HEK293T (cell line): ENCODE results near the gene S100A11.

Experiments used
- CTCF ChIA-PET: fragments of 350-600 bp; formaldehyde crosslinking; extraction: SDS; loops from one replicate; lab custom pipeline; 2021; ENCODE audit warnings: antibody characterized with exemption, inconsistent platforms; lab: Yijun Ruan, JAX
- POLR2A ChIA-PET: fragments of 350-600 bp; formaldehyde crosslinking; extraction: SDS; loops from one replicate; lab custom pipeline; 2020; ENCODE audit warnings: antibody characterized with exemption, inconsistent platforms; lab: Yijun Ruan, JAX
- DNase-seq: peaks from one replicate; pipeline ENCODE4 v3.0.0; 2012; ENCODE audit warnings: mixed read lengths; ENCODE audit errors: extremely low spot score
- ARNT ChIP-seq: fragments of 450-650 bp; IDR thresholded peaks from 2 replicates; pipeline ENCODE4 v1.6.1; 2017; ENCODE audit warnings: mild to moderate bottlenecking
- BHLHE40 ChIP-seq: fragments of 450-650 bp; IDR thresholded peaks from 2 replicates; pipeline ENCODE4 v1.6.1; 2016; ENCODE audit warnings: mild to moderate bottlenecking, moderate library complexity, borderline replicate concordance
- CTBP1 ChIP-seq: fragments of 450-650 bp; IDR thresholded peaks from 2 replicates; pipeline ENCODE4 v1.6.1; 2016; ENCODE audit warnings: borderline replicate concordance
- ELF4 ChIP-seq: fragments of 450-650 bp; IDR thresholded peaks from 2 replicates; pipeline ENCODE4 v1.6.1; 2017; ENCODE audit warnings: antibody characterized with exemption
- FOXA1 ChIP-seq: fragments of 450-650 bp; IDR thresholded peaks from 2 replicates; pipeline ENCODE4 v1.6.1; 2016; ENCODE audit warnings: mild to moderate bottlenecking
- FOXK2 ChIP-seq: fragments of 450-650 bp; IDR thresholded peaks from 2 replicates; pipeline ENCODE4 v1.6.1; 2016; ENCODE audit warnings: mild to moderate bottlenecking
- FOXM1 ChIP-seq: fragments of 450-650 bp; IDR thresholded peaks from 2 replicates; pipeline ENCODE4 v1.6.1; 2017; ENCODE audit warnings: mild to moderate bottlenecking, borderline replicate concordance
- HDGF ChIP-seq: fragments of 450-650 bp; IDR thresholded peaks from 2 replicates; pipeline ENCODE4 v1.6.1; 2017; ENCODE audit warnings: antibody characterized with exemption, borderline replicate concordance
- L3MBTL2 ChIP-seq: fragments of 450-650 bp; conservative IDR thresholded peaks from 2 replicates; pipeline ENCODE4 v1.6.1; 2016; ENCODE audit warnings: mild to moderate bottlenecking
- LEF1 ChIP-seq: fragments of 450-650 bp; IDR thresholded peaks from 2 replicates; pipeline ENCODE4 v1.6.1; 2017; ENCODE audit warnings: mild to moderate bottlenecking, borderline replicate concordance
- NFRKB ChIP-seq: fragments of 450-650 bp; IDR thresholded peaks from 2 replicates; pipeline ENCODE4 v1.6.1; 2016; ENCODE audit warnings: mild to moderate bottlenecking, moderate library complexity
- SP1 ChIP-seq: fragments of 450-650 bp; IDR thresholded peaks from 2 replicates; pipeline ENCODE4 v1.6.1; 2017
- SUZ12 ChIP-seq: fragments of 450-650 bp; IDR thresholded peaks from 2 replicates; pipeline ENCODE4 v1.6.1; 2016; ENCODE audit warnings: mild to moderate bottlenecking
- TARDBP ChIP-seq: fragments of 450-650 bp; IDR thresholded peaks from 2 replicates; pipeline ENCODE4 v1.6.1; 2016
- ZNF384 ChIP-seq: fragments of 450-650 bp; IDR thresholded peaks from 2 replicates; pipeline ENCODE4 v1.6.1; 2016
- TF ChIP-seq, protein P1 (sequence below): fragments of 450-650 bp; IDR thresholded peaks from 2 replicates; pipeline ENCODE4 v1.6.1; 2016

The S100A11 gene

GRCh38 chr1:152035539-152036266, 1.1 kb downstream of the S100A11 start:
- TF ChIP-seq SUZ12 (no peak), TARDBP (no peak), ZNF384 (no peak), SP1 (no peak), NFRKB (no peak), FOXM1 (no peak), BHLHE40 (no peak), FOXA1 (no peak), LEF1 (no peak), FOXK2 (no peak), CTBP1 (no peak), ARNT (no peak), HDGF (no peak), ELF4 (no peak), L3MBTL2 (no peak)
- TF ChIP-seq, protein P1, sequence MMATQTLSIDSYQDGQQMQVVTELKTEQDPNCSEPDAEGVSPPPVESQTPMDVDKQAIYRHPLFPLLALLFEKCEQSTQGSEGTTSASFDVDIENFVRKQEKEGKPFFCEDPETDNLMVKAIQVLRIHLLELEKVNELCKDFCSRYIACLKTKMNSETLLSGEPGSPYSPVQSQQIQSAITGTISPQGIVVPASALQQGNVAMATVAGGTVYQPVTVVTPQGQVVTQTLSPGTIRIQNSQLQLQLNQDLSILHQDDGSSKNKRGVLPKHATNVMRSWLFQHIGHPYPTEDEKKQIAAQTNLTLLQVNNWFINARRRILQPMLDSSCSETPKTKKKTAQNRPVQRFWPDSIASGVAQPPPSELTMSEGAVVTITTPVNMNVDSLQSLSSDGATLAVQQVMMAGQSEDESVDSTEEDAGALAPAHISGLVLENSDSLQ, result no peak
- CTCF ChIA-PET, result interaction anchor here (1.2 to 2.7 kb wide), 4 partner anchors 11 to 423 kb away, joined by 5 to 21 read pairs (median 6); no protein-coding TSS in a partner anchor
- POLR2A ChIA-PET, result interaction anchor here (1.1 to 3.9 kb wide), 5 partner anchors 12 to 74 kb away, joined by 3 to 23 read pairs (median 16); partner anchors contain the start of gene S100A10
- peak; percentile 42 for DNase-seq

- TF ChIP-seq LEF1 (no peak), ARNT (no peak)
- TF ChIP-seq, protein P1, result peak; percentile 96
- POLR2A ChIA-PET, result interaction anchor here (0.7 to 3.9 kb wide), 8 partner anchors 13 to 126 kb away, joined by 3 to 23 read pairs (median 4); partner anchors contain the start of gene THEM4
- peak; percentile 79 for DNase-seq
- CTCF ChIA-PET, result interaction anchor here (0.6 to 2.7 kb wide), 22 partner anchors 10 to 466 kb away, joined by 3 to 21 read pairs (median 4); no protein-coding TSS in a partner anchor
These were observed 1.9 kb downstream of the S100A11 start for GRCh38 chr1:152034654-152035538.

- DNase-seq, result no peak
- ChIA-PET CTCF (interaction anchor here (0.6 to 2.7 kb wide), 19 partner anchors 9 to 466 kb away, joined by 3 to 21 read pairs (median 4); no protein-coding TSS in a partner anchor), POLR2A (interaction anchor here (0.7 to 3.9 kb wide), 7 partner anchors 14 to 125 kb away, joined by 3 to 23 read pairs (median 4); partner anchors contain the start of gene THEM4)
- no peak for TF ChIP-seq HDGF
- no peak for TF ChIP-seq L3MBTL2
- TF ChIP-seq FOXK2, result no peak
- TF ChIP-seq SUZ12, result no peak
- no peak for TF ChIP-seq ZNF384
- TF ChIP-seq CTBP1, result no peak
- 0 out of 2 replicates have a peak, but pooled peaks have one; percentile 35 for TF ChIP-seq ELF4
- no peak for TF ChIP-seq NFRKB
These were observed 2.5 kb downstream of the S100A11 start for GRCh38 chr1:152034324-152034653.

GRCh38 chr1:152029929-152030211, 6.9 kb downstream of the S100A11 start:
- no peak for DNase-seq
- CTCF ChIA-PET, result interaction anchor here (0.7 kb wide), 1 partner anchor 28 kb away, joined by 3 read pairs; no protein-coding TSS in a partner anchor
- POLR2A ChIA-PET, result no interaction called here
- TF ChIP-seq HDGF (no peak), BHLHE40 (no peak), ARNT (no peak), L3MBTL2 (no peak)

- no peak for TF ChIP-seq HDGF
- no peak for TF ChIP-seq FOXM1
- no peak for TF ChIP-seq SP1
- TF ChIP-seq ARNT, result no peak
- TF ChIP-seq L3MBTL2, result no peak
- no peak for TF ChIP-seq SUZ12
- TF ChIP-seq CTBP1, result no peak
- TF ChIP-seq BHLHE40, result no peak
- CTCF ChIA-PET, result interaction anchor here (0.7 kb wide), 1 partner anchor 28 kb away, joined by 3 read pairs; no protein-coding TSS in a partner anchor
- POLR2A ChIA-PET, result no interaction called here
- DNase-seq, result no peak
These were observed 7.5 kb downstream of the S100A11 start for GRCh38 chr1:152029144-152029928.

DNA sequence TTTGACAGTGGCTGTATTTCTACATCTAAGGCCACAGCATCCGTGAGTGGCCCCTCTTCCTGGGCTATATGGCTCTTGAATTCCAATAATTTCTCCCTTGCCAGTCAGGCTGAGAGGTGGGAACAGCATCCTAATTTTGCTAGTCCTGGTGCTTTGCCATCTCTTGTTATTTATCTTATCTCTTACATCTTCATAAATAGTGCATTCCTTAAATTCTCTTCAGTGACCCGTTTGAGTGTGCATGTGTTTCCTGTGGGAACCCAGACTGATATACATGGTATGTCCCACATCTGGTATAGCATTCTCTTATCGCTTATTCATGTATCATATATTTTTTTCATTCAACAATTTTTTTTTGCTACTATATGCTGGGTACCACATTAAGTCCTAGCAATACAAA, 9.9 kb downstream of the S100A11 start:
- TF ChIP-seq BHLHE40 (no peak), SP1 (no peak), ZNF384 (no peak), FOXM1 (no peak), FOXA1 (no peak), ARNT (no peak), FOXK2 (no peak), ELF4 (no peak), TARDBP (no peak), HDGF (no peak), SUZ12 (no peak), CTBP1 (no peak), L3MBTL2 (no peak), LEF1 (no peak), NFRKB (no peak)
- TF ChIP-seq, protein P1, result no peak
- CTCF ChIA-PET, result interaction anchor here (1.5 kb wide), 1 partner anchor 22 kb away, joined by 4 read pairs; no protein-coding TSS in a partner anchor
- POLR2A ChIA-PET, result no interaction called here
- no peak for DNase-seq
